Measurements from ENCODE around the gene PLEKHG4B.
"Not testable (repeated sequence)": the region's sequence is repeated elsewhere in the genome, so short reads cannot be mapped to it uniquely, and the experiment has no call there.

Gene PLEKHG4B

DNA sequence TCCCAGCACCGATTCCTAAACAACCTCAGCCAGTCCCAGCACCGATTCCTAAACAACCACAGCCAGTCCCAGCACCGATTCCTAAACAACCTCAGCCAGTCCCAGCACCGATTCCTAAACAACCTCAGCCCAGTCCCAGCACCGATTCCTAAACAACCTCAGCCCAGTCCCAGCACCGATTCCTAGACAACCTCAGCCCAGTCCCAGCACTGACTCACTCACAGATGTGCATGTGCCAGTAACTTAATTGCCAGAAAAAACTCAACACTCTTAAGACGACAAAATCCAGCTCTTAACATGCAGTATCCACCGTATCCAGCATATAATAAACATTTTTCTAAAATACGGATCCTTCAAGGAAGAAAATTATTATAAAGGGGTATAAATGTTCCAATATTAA is 12.1 kb downstream of the PLEKHG4B start:
- not testable (repeated sequence) for H3K36me3 ChIP-seq (ENCODE audit: control insufficient read depth, low read depth, low read length); H3K9me3 ChIP-seq (ENCODE audit: control insufficient read depth, low read depth, low read length); H3K27ac ChIP-seq (ENCODE audit: low read length); H3K27me3 ChIP-seq (ENCODE audit: control insufficient read depth, insufficient read depth, low read length); H3K9ac ChIP-seq (ENCODE audit: low read length); H3K4me3 ChIP-seq (ENCODE audit: low read length)
- H3K4me1 ChIP-seq (ENCODE audit: control insufficient read depth, low read depth, low read length): peaks cover 21% of the 10 kb centered on the region

DNA sequence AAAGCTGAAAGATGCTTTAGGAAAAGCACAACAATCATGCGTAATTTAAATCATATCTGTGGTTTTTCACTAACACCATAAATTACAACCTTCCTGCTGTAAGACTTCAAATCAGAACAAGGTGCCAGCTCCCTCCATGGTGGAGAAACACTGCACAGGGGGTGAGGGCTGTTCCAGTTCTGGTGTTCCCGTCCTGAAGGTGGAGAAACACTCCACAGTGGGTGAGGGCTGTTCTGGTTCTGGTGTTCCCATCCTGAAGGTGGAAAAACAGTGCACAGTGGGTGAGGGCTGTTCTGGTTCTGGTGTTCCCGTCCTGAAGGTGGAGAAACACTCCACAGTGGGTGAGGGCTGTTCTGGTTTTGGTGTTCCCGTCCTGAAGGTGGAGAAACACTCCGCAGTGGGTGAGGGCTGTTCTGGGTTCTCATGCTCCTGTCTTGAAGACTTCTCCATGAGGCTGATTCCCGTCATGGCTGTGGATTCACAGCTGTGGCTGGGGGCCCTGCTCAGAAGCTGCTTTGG is 12.9 kb downstream of the PLEKHG4B start:
- H3K36me3 ChIP-seq (ENCODE audit: control insufficient read depth, low read depth, low read length): peaks cover 2% of the 10 kb centered on the region
- H3K9ac ChIP-seq (ENCODE audit: low read length): no peak overlapping the region
- no peaks in the 10 kb centered on the region for H3K9me3 ChIP-seq (ENCODE audit: control insufficient read depth, low read depth, low read length)
- no peak overlapping the region for H3K27ac ChIP-seq (ENCODE audit: low read length)
- H3K4me1 ChIP-seq (ENCODE audit: control insufficient read depth, low read depth, low read length): peaks cover 14% of the 10 kb centered on the region
- no peaks in the 10 kb centered on the region for H3K27me3 ChIP-seq (ENCODE audit: control insufficient read depth, insufficient read depth, low read length)
- H3K4me3 ChIP-seq (ENCODE audit: low read length): no peak overlapping the region

DNA sequence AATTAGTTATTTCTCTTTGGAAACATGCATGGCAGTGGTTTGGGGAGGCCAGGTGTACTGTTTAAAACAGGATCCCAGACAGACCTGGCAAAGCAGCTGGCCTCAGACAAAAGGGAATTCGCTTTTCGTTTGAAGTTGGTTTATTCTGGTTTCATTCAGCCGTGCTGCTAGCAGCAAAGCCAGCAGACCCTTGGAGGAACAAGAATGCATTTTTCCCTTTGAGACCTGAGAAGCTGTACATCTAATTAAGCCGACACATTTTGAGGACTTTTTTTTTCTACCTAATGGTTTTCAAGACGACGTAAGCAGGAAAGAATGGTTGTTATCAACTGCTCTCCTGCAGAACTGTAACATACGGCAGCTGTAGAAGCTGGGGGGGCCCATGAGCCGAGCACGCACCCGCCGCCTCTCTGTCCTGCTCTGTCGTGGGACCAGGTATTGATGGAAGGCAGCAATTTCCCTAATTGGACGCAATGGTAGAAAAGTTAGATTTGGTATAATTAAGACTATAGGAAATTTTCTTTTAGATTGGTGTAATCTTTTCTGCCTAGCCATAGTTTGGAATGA is 13.6 kb downstream of the PLEKHG4B start:
- Histone ChIP-seq H3K4me1 (ENCODE audit: control insufficient read depth, low read depth, low read length) (peaks cover 12% of the 10 kb centered on the region), H3K27ac (ENCODE audit: low read length) (no peak overlapping the region), H3K4me3 (ENCODE audit: low read length) (no peak overlapping the region), H3K9me3 (ENCODE audit: control insufficient read depth, low read depth, low read length) (no peaks in the 10 kb centered on the region), H3K9ac (ENCODE audit: low read length) (no peak overlapping the region), H3K36me3 (ENCODE audit: control insufficient read depth, low read depth, low read length) (peaks cover 3% of the 10 kb centered on the region), H3K27me3 (ENCODE audit: control insufficient read depth, insufficient read depth, low read length) (no peaks in the 10 kb centered on the region)

DNA sequence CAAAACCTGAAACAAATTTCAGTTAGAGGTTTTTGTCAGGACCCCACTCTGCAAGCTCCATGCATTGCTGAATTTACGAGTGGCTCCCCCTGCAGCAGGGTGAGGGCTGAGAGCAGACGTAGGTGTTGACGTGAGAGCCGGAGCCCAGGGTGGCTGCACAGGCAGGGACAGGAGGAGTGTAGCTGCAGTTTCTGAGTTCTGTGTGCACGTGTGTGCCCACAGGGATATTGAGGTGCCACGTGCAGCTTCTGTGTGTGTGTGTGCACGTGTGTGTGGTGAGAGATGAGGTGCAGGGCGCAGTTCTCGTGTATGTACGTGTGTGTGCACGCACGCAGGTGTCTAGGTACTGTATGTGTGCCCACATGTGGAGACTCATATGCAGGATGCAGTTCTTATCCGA is 14.6 kb downstream of the PLEKHG4B start:
- H3K27me3 ChIP-seq (ENCODE audit: control insufficient read depth, insufficient read depth, low read length): no peaks in the 10 kb centered on the region
- H3K9ac ChIP-seq (ENCODE audit: low read length): no peak overlapping the region
- no peaks in the 10 kb centered on the region for H3K9me3 ChIP-seq (ENCODE audit: control insufficient read depth, low read depth, low read length)
- H3K36me3 ChIP-seq (ENCODE audit: control insufficient read depth, low read depth, low read length): peaks cover 3% of the 10 kb centered on the region
- peaks cover 12% of the 10 kb centered on the region for H3K4me1 ChIP-seq (ENCODE audit: control insufficient read depth, low read depth, low read length)
- no peak overlapping the region for H3K27ac ChIP-seq (ENCODE audit: low read length)
- H3K4me3 ChIP-seq (ENCODE audit: low read length): no peak overlapping the region

DNA sequence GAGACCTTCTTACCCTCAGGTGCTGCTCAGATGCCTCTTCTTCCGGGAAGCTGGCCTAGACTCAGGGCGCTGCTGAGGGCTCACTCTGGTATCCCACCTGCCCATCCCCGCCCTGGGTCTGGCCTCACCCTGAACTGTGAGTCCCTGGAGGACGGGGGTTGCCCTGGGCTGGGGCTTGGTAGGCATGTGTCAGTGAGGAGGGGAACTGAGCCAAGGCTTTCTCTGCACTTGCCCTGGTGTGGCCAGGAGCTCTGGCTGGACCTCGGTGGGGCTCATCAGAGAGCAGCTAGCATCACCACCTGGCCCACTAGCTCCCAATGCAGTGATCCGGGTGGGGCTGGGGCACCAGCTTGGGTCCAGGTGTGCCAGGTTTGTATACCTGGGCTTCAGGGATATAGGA is 15.6 kb downstream of the PLEKHG4B start:
- Histone ChIP-seq H3K4me1 (ENCODE audit: control insufficient read depth, low read depth, low read length) (peaks cover 12% of the 10 kb centered on the region), H3K36me3 (ENCODE audit: control insufficient read depth, low read depth, low read length) (peaks cover 3% of the 10 kb centered on the region), H3K4me3 (ENCODE audit: low read length) (no peak overlapping the region), H3K27ac (ENCODE audit: low read length) (no peak overlapping the region), H3K9ac (ENCODE audit: low read length) (no peak overlapping the region), H3K9me3 (ENCODE audit: control insufficient read depth, low read depth, low read length) (no peaks in the 10 kb centered on the region), H3K27me3 (ENCODE audit: control insufficient read depth, insufficient read depth, low read length) (no peaks in the 10 kb centered on the region)

DNA sequence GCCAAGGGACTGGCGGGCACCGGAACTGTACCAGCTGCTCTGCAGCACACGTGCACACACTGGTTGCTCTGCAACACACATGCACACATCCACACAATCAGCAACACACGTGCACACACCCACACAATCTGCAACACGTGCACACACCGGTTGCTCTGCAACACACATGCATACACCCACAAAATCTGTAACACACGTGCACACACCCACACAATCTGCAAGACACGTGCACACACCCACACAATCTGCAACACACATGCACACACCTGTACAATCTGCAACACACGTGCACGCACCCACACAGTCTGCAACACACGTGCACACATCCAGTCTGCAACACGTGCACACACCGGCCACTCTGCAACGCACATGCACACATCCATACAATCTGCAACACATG is 17.9 kb downstream of the PLEKHG4B start:
- no peaks in the 10 kb centered on the region for H3K27me3 ChIP-seq (ENCODE audit: control insufficient read depth, insufficient read depth, low read length)
- H3K9ac ChIP-seq (ENCODE audit: low read length): no peak overlapping the region
- peaks cover 21% of the 10 kb centered on the region for H3K36me3 ChIP-seq (ENCODE audit: control insufficient read depth, low read depth, low read length)
- peaks cover 12% of the 10 kb centered on the region for H3K4me1 ChIP-seq (ENCODE audit: control insufficient read depth, low read depth, low read length)
- H3K4me3 ChIP-seq (ENCODE audit: low read length): no peak overlapping the region
- no peaks in the 10 kb centered on the region for H3K9me3 ChIP-seq (ENCODE audit: control insufficient read depth, low read depth, low read length)
- no peak overlapping the region for H3K27ac ChIP-seq (ENCODE audit: low read length)

DNA sequence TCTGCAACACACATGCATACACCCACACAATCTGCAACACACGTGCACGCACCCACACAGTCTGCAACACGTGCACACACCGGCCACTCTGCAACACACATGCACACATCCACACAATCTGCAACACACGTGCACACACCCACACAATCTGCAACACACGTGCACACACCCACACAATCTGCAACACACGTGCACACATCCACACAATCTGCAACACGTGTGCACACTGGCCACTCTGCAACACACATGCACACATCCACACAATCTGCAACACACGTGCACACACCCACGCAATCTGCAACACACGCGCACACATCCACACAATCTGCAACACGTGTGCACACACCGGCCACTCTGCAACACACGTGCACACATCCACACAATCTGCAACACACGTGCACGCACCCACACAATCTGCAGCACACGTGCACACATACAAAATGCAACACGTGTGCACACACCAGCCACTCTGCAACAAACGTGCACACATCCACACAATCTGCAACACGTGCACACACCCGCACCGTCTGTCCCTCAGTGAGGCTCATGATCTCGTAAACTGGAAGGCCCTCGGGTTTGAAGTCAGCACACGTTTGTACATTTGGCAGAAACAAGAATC is 18.4 kb downstream of the PLEKHG4B start:
- Histone ChIP-seq H3K36me3 (ENCODE audit: control insufficient read depth, low read depth, low read length) (peaks cover 27% of the 10 kb centered on the region), H3K9me3 (ENCODE audit: control insufficient read depth, low read depth, low read length) (no peaks in the 10 kb centered on the region), H3K4me1 (ENCODE audit: control insufficient read depth, low read depth, low read length) (peaks cover 8% of the 10 kb centered on the region), H3K27me3 (ENCODE audit: control insufficient read depth, insufficient read depth, low read length) (no peaks in the 10 kb centered on the region), H3K9ac (ENCODE audit: low read length) (no peak overlapping the region), H3K27ac (ENCODE audit: low read length) (no peak overlapping the region), H3K4me3 (ENCODE audit: low read length) (no peak overlapping the region)

DNA sequence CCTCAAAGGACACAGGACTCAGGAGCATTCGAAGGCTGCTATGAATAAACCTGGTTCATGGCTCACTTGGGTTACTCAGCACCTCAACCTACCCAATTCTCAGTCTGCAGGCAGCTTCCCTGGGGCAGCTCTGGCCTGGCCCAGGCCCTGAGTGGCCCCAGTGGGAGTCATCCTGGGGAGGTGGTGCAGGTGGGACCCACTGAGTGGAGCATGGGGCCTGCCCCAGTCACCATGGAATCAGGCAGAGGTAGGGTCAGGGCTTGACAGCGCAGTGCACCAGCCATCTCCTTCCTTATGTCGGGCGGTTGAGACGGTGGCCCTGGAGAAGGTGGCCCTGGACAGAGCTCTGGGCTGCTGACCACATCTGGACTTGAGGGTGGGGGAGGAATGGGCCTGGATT is 19.2 kb downstream of the PLEKHG4B start:
- H3K9me3 ChIP-seq (ENCODE audit: control insufficient read depth, low read depth, low read length): no peaks in the 10 kb centered on the region
- H3K4me3 ChIP-seq (ENCODE audit: low read length): no peak overlapping the region
- peaks cover 34% of the 10 kb centered on the region for H3K36me3 ChIP-seq (ENCODE audit: control insufficient read depth, low read depth, low read length)
- H3K27me3 ChIP-seq (ENCODE audit: control insufficient read depth, insufficient read depth, low read length): no peaks in the 10 kb centered on the region
- H3K27ac ChIP-seq (ENCODE audit: low read length): no peak overlapping the region
- H3K9ac ChIP-seq (ENCODE audit: low read length): no peak overlapping the region
- H3K4me1 ChIP-seq (ENCODE audit: control insufficient read depth, low read depth, low read length): no peaks in the 10 kb centered on the region

DNA sequence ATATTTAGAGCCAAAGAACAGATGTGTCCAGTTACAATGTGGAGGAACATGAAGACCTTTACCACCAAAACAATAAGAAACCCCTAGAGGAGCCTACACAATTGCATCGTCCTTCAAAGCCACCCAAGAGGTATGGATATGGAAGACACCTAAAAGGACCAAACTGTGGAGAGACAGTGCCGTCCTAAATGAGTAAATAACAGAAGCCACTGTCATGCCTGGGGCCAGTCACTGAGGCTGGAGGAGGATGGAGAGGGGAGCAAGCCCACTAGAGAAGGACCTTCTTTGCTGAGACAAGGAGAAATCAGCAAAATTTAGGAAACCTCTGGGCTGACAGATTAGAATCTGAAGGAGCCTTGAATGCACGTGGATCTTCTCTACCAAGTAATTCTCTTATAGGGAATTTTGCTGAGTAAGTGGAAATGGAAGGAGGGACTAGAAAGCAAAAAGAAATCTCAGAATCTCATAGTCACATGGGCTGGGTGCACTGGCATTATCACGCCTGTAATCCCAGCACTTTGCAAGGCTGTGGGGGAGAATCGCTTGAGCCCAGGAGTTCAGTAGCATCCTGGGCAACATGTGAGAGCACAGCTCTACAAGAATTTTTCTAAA is 27.6 kb downstream of the PLEKHG4B start:
- peaks cover 44% of the 10 kb centered on the region for H3K36me3 ChIP-seq (ENCODE audit: control insufficient read depth, low read depth, low read length)
- no peaks in the 10 kb centered on the region for H3K4me1 ChIP-seq (ENCODE audit: control insufficient read depth, low read depth, low read length)
- no peaks in the 10 kb centered on the region for H3K27me3 ChIP-seq (ENCODE audit: control insufficient read depth, insufficient read depth, low read length)
- no peak overlapping the region for H3K4me3 ChIP-seq (ENCODE audit: low read length)
- H3K9me3 ChIP-seq (ENCODE audit: control insufficient read depth, low read depth, low read length): peaks cover 21% of the 10 kb centered on the region
- H3K27ac ChIP-seq (ENCODE audit: low read length): no peak overlapping the region
- no peak overlapping the region for H3K9ac ChIP-seq (ENCODE audit: low read length)

DNA sequence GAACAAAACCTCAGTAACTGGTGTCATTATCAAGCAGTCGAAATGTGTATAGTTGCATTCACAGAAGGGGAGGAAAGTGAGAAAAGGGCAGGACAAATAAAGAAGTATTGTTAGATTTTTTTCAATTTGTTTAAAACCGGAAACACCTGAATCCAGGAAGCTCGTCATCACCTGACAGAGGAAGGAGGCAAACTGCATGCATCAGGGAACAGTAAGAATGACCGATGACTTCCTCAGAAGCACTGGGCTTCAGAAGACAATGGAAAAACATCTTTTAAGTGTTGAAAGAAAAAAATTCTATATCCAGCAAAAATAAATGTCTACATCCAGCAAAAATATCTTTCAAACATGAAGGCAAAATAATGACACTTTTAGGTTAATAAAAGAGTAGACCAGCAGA is 29.5 kb downstream of the PLEKHG4B start:
- Histone ChIP-seq H3K4me3 (ENCODE audit: low read length) (no peak overlapping the region), H3K27me3 (ENCODE audit: control insufficient read depth, insufficient read depth, low read length) (no peaks in the 10 kb centered on the region), H3K4me1 (ENCODE audit: control insufficient read depth, low read depth, low read length) (peaks cover 7% of the 10 kb centered on the region), H3K9me3 (ENCODE audit: control insufficient read depth, low read depth, low read length) (peaks cover 26% of the 10 kb centered on the region), H3K36me3 (ENCODE audit: control insufficient read depth, low read depth, low read length) (peaks cover 25% of the 10 kb centered on the region), H3K9ac (ENCODE audit: low read length) (no peak overlapping the region), H3K27ac (ENCODE audit: low read length) (no peak overlapping the region)

DNA sequence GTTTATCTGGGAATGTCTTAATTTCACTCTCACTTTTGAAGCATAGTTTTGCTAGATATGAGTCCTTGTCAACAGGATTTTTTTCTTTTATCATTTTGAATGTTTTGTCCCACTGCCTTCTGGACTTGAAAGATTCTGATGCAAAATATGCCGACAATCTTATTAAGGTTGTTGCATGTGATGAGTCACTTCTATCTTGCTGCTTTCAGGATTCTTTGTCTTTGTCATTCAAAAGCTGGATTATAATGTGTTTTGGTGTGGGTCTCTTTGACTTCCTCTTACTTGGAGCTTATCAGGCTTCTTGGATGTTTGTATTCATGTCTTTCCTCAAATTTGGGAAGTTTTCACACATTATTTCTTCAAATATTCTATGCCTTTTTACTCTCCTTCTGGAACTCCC is 33.8 kb downstream of the PLEKHG4B start:
- H3K27me3 ChIP-seq (ENCODE audit: control insufficient read depth, insufficient read depth, low read length): no peaks in the 10 kb centered on the region

DNA sequence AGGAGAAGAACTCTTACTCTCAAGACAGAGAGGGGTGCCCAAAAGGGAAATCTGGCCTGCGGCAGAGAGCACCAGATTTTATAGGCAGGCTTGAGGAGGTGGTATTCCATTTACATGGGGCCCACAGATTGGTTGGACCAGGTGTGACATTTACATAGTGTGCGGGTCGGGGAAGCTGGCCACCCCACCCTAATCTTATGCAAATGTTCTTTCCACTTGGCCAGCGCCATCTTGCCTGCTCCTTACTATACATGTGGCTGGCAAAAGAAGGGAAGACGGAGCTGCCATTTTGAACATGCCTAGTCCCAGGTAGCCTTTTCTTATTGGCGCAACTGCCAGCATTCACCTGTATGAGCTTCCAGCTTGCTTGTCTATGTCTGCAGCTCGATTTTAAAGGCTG is 34.8 kb downstream of the PLEKHG4B start:
- Histone ChIP-seq H3K9me3 (ENCODE audit: control insufficient read depth, low read depth, low read length) (peaks cover 15% of the 10 kb centered on the region), H3K36me3 (ENCODE audit: control insufficient read depth, low read depth, low read length) (peaks cover 21% of the 10 kb centered on the region), H3K4me3 (ENCODE audit: low read length) (no peak overlapping the region), H3K4me1 (ENCODE audit: control insufficient read depth, low read depth, low read length) (peaks cover 37% of the 10 kb centered on the region), H3K27ac (ENCODE audit: low read length) (no peak overlapping the region), H3K9ac (ENCODE audit: low read length) (no peak overlapping the region), H3K27me3 (ENCODE audit: control insufficient read depth, insufficient read depth, low read length) (no peaks in the 10 kb centered on the region)

More for the DNA sequence above, 33.8 kb downstream of the PLEKHG4B start:
- no peak overlapping the region for H3K9ac ChIP-seq (ENCODE audit: low read length)
- H3K9me3 ChIP-seq (ENCODE audit: control insufficient read depth, low read depth, low read length): peaks cover 22% of the 10 kb centered on the region
- H3K27ac ChIP-seq (ENCODE audit: low read length): no peak overlapping the region
- H3K4me1 ChIP-seq (ENCODE audit: control insufficient read depth, low read depth, low read length): peaks cover 37% of the 10 kb centered on the region
- H3K4me3 ChIP-seq (ENCODE audit: low read length): no peak overlapping the region
- H3K36me3 ChIP-seq (ENCODE audit: control insufficient read depth, low read depth, low read length): peaks cover 21% of the 10 kb centered on the region
